Esophagus squamous epithelium (tissue), 4 donors: Measurements from ENCODE around the gene MACIR.

Experiments used
- CTCF ChIP-seq, 6 experiments: fragments of 450-650 bp in 4 of 6; fragments of 200-600 bp in 2 of 6; sonication (generic) in 2 of 6; IDR thresholded peaks; one replicate each; pipeline ENCODE4 v1.5.1; 2016 to 2019; ENCODE audit warnings: antibody characterized with exemption in 6 of 6, mild to moderate bottlenecking in 4 of 6, moderate library complexity in 4 of 6
- POLR2A ChIP-seq, 4 donors: fragments of 450-650 bp; IDR thresholded peaks; one replicate each; pipeline ENCODE4 v1.6.1; 2017; ENCODE audit warnings: antibody characterized with exemption in 4 of 4, mild to moderate bottlenecking in 4 of 4, moderate library complexity in 3 of 4

- no peak for TF ChIP-seq CTCF (IDR thresholded peaks at IDR 0.05)
- TF ChIP-seq POLR2A (IDR thresholded peaks at IDR 0.05), result no peak
These were observed 15.4 kb downstream of the MACIR start for GRCh38 chr5:103273952-103274351.
